NCI-H146 treated with DMSO at 0.1 percent for 48 hours (cell line): ENCODE measurements around the gene CAMSAP1.
"Not testable (repeated sequence)": the region's sequence is repeated elsewhere in the genome, so short reads cannot be mapped to it uniquely, and the experiment has no call there.

Experiments used
- DNase-seq: peaks from one replicate; lab custom pipeline; 2025; ENCODE audit not compliant: unreplicated experiment; lab: John Stamatoyannopoulos, UW

Gene CAMSAP1

DNA sequence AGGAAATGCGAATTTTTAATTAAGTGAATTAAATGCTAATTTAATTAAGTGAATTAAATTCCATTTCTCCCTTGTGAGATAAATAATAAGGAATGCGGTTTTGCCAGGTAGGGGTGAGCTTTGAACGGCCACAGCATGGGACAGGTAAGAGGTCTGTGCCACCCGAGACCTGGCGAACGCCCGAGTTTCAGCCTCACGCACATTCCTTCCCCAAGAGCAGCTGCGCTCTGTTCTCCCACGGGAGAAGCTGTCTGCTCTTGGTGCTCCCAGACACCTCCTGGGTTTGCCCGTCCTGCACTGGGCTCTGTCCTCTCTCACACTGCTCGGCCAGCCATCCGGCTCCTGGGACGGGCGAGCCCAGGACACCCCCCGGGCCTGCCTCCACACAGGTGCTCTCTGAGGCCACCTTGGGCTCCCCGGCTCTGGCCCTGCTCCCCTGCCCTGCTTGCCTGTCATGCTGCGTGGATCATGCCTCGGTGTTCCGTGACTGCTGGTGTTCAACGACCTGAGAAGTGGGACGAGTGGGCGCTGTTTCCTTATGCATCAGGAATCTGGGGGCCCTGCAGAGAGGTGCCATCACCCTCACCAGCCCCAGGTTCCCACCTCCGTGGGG is 13.7 kb upstream of the CAMSAP1 start:
- no peak for DNase-seq

DNA sequence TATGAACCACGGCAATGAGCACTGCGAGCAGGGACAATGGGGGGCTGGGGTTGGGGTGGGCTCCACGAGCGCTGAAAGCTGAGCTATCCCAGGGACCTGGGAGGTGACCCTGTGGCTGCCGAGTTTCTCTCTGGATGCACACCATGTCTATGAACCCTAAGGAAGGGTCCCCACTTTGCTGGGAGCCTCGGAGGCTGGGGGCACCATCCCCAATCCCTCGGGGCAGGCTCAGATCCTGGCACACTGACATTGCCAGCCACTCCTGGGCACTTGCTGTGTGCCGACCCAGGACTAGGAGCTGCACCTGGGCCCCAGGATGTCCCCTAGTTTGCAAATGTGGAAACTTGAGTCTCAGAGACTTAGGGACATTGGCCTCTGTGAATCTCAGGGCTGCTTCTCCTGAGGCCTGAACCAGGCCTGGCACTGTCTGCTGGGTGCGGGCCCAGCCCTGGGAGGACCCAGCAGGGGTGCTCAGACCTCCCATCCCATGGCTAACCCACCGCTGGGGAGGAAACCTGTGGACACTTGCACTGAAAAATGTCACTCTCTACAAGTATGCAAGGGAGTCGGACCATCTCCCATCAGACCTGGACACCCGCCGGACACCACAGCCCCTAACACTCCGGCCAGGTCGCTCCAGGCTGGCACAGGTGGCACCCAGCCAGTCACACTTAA is 13.0 kb upstream of the CAMSAP1 start:
- no peak for DNase-seq

DNA sequence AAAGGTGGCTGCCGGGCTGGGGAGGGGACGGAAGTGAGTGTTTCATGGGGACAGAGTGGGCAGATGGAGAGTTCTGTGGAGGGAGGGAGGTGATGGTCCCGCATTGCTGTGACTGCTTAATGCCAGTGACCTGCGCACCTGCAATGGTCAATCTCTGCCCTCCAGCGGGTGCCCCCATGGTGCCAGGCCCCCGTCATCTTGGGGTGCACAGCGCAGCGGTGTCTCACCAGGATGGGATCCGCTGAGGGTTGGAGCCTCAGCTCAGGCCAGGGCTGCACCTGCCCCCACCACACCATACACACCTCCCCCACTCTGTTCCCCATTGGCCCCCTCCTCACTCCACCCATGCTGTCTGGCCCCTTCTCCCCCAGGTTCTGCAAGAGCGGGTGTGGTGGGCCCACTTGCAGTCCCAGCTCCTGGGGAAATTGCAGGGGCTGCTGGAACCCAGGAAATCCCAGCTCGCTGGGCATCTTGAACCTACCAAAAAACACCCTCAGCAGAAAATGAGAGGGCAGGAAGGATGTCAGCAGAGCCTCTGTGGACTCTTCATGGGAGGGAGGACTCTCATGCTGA is 12.1 kb upstream of the CAMSAP1 start:
- DNase-seq = no peak

DNA sequence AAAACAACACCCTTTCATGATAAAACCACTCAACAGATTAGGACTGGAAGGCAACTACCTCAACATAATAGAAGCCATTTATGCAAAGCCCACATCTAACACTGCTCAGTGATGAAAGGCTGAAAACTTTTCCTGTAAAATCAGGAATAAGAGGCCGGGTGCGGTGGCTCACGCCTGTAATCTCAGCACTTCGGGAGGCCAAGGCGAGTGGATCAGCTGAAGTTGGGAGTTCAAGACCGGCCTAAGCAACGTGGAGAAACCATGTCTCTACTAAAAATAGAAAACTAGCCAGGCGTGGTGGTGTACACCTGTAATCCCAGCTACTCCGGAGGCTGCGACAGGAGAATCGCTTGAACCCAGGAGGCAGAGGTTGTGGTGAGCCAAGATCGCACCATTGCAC is 8.9 kb upstream of the CAMSAP1 start:
- DNase-seq = not testable (repeated sequence)

DNA sequence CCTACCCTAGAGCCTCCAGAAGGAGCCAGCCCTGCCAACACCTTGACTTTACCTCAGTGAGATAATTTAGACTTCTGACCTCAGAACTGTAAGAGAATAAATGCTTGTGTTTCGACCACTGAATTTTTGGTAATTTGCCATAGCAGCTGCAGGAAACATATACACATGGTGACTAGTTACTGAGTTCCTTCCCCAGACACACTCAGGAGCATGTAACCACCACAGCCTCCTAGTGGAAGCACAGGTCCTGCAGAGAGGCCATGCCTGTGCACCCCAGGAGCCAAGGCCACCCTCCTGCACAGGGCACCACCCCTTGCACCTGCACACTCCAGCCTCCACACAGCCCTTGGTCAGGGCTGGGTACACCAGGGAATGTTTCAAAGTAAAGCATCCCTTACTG is 7.6 kb upstream of the CAMSAP1 start:
- no peak for DNase-seq

DNA sequence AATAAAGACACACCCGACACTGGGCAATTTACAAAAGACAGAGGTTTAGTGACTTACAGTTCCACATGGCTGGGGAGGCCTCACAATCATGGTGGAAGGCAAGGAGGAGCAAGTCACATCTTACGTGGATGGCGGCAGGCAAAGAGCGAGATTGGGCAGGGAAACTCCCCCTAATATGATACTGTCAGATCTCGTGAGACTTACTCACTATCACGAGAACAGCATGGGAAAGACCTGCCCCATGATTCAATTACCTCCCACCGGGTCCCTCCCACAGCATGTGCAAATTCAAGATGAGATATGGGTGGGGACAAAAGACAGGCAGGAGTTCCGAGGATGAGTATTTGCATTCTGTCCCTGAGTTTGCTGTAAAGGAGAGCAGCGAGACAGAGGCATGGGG is 3.9 kb upstream of the CAMSAP1 start:
- not testable (repeated sequence) for DNase-seq

DNA sequence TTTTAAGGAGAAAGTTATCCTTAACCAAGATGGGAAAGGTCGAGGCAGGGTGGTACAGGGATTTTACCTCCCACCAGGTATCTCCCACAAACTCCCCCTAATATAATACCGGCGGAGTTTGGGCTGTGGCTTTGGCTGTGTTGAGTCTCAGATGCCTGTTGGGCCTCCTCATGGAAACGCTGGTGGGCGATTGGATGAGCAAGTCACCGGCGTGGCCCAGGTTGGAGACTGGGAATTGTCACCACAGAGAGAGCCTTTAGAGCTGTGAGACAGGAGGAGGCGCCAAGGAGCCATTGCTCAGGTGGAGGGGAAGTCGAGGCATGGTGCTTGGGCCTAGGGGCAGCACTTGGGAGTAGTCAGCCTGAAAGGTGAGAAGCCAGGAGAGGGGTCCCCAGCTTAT is 3.4 kb upstream of the CAMSAP1 start:
- DNase-seq = no peak

DNA sequence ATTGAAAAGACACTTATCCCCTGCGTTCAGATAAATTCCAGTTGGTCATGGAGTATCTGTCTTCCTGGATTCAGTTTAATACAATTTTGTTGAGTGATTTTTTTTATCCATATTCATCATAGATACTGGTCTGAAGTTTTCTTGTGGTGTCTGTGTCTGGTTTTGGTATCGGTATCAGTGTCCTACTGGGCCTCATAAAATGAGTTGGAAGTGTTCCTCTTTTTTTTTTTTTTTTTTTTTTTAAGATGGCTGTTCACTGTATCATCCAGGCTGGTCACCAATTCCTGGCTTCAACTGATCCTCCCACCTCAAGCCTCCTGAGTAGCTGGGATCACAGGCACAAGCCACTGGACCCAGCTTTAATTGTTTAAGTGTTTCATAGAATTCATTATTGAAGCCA is 2.9 kb upstream of the CAMSAP1 start:
- no peak for DNase-seq

DNA sequence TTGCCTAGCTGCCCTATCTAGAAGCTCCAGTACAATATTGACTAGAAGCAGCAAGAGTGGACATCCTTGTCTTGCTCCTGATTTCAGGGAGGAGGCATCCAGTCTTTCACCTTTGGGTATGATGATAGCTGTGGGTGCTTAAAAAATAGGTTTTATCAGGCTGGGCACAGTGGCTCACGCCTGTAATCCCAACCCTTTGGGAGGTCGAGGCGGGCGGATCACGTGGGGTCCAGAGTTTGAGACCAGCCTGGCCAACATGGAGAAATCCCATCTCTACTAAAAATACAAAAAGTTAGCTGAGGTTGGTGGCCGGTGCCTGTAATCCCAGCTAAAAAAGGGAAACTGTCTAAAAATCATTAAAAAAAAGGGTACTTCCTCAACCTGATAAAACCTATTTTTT is 2.0 kb upstream of the CAMSAP1 start:
- no peak for DNase-seq

DNA sequence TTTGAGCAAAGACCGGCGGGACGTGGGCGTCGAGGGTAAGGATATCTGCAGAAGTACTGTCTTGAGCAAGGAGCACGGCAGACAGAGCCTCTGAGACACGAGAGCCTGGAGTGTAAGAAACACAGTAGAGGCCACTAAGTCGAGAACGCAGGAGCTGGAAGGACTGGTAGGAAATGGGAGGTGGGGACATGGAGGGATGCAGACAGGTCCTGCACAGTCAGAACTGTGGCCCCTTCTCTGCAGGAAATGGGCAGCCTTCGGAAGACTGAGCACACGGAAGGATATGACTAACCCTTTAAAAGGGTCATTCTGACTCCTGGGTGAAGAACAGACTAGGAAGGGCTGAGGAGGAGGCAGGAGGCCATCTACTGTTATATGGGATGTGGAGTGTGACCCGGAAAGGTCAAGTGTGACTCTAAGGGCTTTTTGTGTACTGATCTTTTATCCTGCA is 1.4 kb upstream of the CAMSAP1 start:
- no peak for DNase-seq

DNA sequence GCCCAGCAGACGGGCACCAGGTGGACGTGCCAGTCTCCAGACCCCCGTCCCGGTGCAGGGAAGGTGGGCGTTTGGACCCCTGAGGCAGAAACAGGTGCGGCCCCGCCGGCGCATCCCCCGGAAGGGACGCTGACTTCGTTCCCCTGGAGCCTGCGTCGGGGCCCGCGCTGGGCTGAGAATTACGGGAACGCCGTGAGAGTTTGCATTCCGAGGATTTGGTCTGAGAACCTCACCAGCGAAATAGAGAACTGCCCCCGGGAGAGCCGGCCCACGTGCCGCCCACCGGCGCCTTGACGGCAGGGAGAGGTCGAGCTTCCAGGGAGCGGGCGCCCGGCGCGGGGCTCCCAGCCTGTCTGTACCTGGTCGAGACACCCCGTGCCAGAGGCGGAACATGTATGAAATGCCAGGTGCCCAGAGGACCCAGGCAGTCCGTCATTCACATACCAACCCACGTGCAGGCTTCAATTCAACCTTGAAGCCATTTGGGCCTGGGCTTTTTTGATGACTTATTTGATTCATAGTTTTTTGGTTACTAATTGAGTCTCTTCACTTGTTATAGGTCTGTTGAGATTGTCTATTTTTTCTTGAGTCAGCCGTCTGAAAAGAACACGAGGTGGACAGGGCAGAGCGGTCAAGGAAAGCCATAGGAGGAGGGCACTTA is 877 bp upstream of the CAMSAP1 start:
- no peak for DNase-seq

DNA sequence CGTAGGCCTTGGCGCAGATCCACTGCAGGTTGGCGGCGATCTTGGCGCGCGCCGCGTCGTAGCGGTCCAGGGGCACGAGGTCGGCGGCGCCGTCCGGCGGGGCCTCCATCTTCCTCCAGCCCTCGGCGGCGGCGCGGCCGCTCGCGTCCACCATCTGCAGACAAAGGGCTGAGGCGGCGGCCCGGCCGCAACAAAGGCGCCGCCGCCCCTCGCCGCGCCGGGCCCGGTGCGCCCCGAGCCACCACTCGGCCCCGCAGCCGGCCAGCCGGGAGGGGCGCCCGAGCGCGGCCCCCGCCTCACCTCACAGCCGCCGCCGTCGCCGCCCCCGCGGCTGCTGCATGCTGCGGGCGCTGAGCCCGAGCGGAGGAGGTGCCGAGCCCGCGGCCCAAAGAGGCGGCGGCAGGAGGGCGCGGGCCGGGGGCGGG is 328 bp downstream of the CAMSAP1 start:
- no peak for DNase-seq

DNA sequence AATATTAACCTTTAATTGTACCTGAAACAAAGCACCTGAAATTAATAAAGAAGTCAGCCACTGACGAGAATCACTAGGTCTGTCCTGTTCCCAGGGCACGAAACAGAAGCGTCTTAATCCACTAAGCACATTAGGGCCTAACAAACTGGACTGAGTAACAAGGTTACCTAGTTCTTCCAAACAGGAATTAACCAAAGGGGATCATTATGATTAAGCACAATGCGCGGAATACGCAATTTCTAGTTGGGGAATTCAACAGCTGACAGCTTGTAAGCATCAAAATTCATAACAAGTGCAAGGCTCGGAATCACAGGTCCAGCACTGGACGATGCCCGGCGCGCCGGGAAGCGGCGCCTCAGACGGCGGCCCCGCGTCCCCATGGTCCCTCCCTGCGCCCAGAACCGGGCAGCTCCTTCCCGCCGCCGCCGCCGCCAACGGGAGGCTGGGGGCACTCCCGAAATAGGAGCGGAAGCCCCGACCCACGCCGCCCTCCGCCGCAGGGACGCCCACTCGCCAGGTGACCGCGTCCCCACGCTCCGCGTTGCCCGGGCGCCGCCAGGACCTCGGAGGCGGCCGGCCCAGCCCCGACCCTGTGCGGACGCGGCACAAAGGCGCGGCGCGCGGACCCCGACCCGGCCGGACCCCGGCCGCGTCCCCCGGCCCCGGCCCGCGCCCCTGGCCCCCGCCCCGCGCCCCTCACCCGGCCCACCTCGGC is 898 bp downstream of the CAMSAP1 start:
- DNase-seq = peak; percentile 8

DNA sequence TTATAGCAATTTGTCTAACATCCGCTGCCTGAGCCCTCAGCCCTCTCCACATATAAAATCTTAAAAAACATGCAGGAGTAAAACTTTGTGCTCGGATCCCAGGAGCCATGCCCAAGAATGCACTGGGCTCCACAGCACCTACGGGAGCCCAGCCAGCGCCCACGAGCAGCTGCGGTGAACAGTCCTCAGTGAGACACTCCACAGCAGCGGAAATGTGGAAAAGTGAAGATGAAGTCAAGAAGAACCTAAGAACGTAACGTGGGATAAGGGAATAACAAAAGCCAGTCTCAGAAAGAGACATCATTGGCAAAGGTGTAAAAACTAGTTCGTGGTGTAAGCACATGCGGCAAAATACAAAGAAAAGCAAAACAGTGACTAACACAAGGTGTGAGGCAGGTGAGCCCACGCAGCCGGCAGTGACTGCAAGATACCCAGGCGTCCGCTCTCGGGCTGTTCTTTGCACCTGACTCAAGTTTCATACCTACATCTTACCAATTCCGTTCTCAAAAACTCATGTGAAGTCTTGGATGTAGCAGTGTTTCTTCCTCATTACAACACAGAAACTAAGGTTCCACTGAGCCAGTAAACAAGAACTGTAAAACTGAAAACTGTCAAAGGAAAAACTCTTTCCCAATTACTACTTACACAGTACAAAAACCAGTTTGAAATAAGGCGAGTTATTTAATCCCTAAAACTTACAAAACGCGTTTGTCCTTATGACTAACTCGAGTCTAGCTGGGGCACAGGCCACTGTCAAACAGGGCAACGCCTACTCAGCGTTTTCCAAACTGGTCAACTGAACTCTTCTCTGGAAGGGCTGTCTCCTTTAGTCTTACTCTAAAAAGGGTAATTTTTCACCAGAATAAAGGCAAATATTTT is 1.7 kb downstream of the CAMSAP1 start:
- DNase-seq = no peak

DNA sequence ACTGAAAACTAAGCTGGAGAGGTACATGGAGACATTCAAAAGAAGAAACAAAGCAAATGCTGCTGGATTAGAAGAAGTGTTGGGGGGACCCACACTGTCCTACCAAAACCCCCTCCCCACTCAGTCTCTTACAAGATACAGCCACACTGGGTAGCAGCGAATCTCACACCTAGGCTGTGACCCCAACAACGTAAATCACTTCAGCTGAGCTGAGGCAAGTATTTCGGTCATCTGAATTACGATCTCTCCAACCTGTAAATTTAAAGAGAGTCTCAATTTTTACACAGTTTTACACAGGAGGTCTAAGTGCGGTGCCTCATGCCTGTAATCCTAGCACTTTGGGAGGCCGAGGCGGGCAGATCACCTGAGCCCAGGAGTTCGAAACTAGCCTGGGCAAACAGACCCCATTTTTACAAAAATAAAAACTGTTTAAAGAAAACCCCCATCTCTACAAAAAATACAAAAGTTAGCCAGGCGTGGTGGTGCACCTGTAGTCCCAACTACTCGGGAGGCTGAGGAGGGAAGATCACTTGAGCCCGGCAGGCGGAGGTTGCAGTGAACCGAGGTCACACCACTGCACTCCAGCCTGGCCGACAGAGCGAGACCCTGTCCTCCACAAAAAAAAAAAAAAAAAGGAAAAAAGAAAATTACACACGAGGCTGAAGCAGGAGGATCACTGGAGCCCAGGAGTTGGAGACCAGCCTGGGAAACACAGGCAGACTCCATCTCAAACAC is 3.4 kb downstream of the CAMSAP1 start:
- DNase-seq = no peak

DNA sequence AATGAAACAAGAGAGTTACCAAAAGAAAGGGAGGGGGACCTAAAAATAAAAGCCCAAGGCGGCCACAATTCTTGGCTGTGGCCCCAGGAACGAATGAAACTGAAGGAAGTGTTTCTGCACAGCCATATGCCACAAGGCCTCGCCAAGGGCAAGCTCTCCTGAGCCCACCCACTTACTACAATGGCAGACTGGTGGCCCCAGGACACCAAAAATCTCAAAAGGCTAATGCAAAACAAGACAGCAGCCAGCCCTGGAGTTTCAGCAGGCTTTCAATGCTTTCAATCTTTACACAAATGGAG is 4.0 kb downstream of the CAMSAP1 start:
- DNase-seq = no peak

DNA sequence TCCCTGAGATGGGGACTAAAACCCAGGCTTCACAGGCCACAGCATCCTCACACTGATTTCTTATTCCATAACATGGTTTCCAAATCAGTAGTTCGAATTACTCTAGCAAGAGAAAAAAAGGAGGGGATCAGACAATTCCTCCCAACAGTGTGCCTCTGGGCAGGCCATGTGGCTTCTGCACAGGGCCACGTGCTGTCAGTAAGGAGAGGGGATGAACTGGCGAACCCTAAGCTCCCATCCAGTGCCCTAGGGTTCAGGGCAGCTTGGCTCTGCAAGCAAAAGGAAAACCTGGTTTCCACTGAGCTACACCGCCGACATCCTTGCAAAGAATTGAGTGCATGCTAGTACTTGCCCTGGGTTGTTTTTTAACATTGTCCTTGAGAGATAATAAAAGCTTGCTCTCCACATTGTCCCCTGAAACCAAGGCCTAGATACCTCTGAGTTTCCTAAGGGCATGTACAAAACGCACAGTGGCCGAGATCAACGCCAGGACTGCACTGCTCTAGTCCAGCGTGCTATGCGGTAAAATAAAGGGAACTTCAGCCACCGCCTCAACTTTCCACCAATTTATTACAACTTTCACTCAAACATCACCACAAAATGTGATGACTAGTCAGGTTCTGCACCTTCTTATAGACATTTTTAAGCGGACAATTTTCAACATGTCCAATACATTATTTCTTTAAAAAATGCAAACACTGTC is 4.5 kb downstream of the CAMSAP1 start:
- no peak for DNase-seq

DNA sequence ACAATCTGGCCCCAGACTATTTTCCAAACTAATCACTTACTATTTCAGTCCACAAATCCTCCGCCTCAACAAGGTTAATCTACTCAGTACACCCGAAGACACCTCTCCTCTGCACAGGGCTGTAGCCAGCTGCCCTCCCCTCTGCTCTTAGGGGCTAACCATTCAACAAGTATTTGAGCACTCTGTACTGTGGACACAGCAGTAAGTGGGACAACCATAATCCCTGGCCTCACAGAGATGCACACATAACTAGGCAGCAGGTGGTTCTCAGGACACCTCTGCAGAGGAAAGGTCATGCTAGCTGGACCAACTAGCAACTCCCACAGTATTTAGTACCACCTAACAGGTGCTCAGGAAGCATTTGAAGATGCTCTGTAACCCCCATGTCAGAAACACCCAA is 5.5 kb downstream of the CAMSAP1 start:
- no peak for DNase-seq

DNA sequence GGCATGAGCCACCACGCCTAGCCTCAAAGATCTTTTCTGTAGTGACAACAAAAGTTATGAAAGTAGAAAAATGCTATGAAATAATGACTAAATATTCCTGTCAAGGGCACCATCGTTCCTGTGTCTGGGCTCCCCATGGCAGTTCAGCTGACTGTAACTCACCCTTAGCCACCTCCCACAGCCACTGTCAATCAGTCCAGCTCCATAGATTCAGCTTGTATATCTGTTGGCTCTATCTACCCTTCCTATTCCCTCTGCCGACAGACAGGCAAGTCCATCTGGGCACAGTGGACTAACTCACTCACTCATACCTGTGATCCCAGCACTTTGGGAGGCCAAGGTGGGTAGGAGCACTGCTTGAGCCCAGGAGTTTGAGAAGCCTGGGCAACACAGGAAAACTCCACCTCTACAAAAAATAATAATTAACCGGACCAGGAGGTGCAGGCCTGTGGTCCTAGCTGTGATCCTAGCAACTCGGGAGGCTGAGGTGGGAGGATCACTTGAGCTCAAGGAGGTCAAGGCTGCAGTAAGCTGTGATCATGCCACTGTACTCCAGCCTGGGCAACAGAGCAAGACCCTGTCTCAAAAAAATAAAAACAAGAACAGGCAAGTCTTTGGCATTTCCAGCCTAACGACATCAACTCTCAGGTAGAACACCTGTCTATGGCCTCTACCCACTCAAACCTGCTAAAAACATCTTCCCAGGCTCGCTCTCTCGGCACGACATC is 6.2 kb downstream of the CAMSAP1 start:
- no peak for DNase-seq
